HCT116 (cell line): ENCODE measurements around the gene PSTPIP1. TPM values are rescaled to one million over a fixed set of nuclear protein-coding genes. Genes with fewer than 3 reads are reported as not detected.

ENCODE experiments used
- ATAC-seq: fragments of 200-7000 bp; cut with Tn5 transposase; 2 replicates; pipeline ENCODE4 v1.9.1; 2020; ENCODE audit warnings: mild to moderate bottlenecking, moderate library complexity
- Bru-seq: library from RNA; stranded (reverse); fragments of 400-500 nt; gene quantifications from one replicate; lab custom pipeline; 2021; lab: Mats Ljungman, UMichigan
- BruChase-seq, 2 experiments: library from RNA; stranded (reverse); fragments of 400-500 nt; gene quantifications; one replicate each; lab custom pipeline; 2021; lab: Mats Ljungman, UMichigan
- BruUV-seq: library from RNA; stranded (reverse); fragments of 400-500 nt; replicated peaks from 2 replicates; lab custom pipeline; 2021; lab: Mats Ljungman, UMichigan
- CTCF ChIA-PET: fragments of 300-600 bp; sonication (Branson Sonifier 250); formaldehyde crosslinking; loops from one replicate; lab custom pipeline; 2021; ENCODE audit warnings: antibody characterized with exemption; lab: Charles Lee
- POLR2A ChIA-PET: fragments of 300-600, 350-600 bp; sonication (Branson Sonifier 250); formaldehyde crosslinking; loops from one replicate; lab custom pipeline; 2021; ENCODE audit warnings: antibody characterized with exemption; lab: Charles Lee
- RAD21 ChIA-PET, 2 experiments: fragments of 300-600 bp; sonication (Branson Sonifier 250); formaldehyde crosslinking; loops; one replicate each; lab custom pipeline; 2023; ENCODE audit warnings: low total read pairs in 2 of 2; ENCODE audit not compliant: uncharacterized antibody in 2 of 2, unreplicated experiment in 2 of 2, low non-redundant PET in 1 of 2; lab: Charles Lee
- DNase-seq: peaks from one replicate; pipeline ENCODE4 v3.0.0-alpha.2; 2010; ENCODE audit warnings: low read depth, low spot score
- H2AFZ ChIP-seq: fragments of 200-600 bp; shearing (Covaris generic), sonication (generic); 2 replicates; pipeline ENCODE4 v1.6.1; 2017; ENCODE audit warnings: low read depth, mixed run types, mixed read lengths, antibody characterized with exemption, low read length; ENCODE audit not compliant: poor library complexity, severe bottlenecking
- H3K27ac ChIP-seq: 2 replicates; pipeline ENCODE4 v1.5.1; 2012; ENCODE audit warnings: low read depth, low read length
- H3K27me3 ChIP-seq: fragments of 200-600 bp; sonication (generic); 2 replicates; pipeline ENCODE4 v1.6.1; 2016; ENCODE audit warnings: mixed run types, low read length, mixed read lengths; ENCODE audit not compliant: insufficient read depth
- H3K36me3 ChIP-seq, 2 experiments: fragments of 200-500 bp in 1 of 2; fragments of 200-600 bp in 1 of 2; sonication (Bioruptor generic) in 1 of 2; sonication (generic) in 1 of 2; 2 replicates each; pipeline versions ENCODE4 v1.5.1 to v1.6.1; 2014 to 2016; ENCODE audit warnings: low read length in 2 of 2, inconsistent platforms in 1 of 2, mixed read lengths in 1 of 2, mixed run types in 1 of 2; ENCODE audit not compliant: insufficient read depth in 2 of 2, control insufficient read depth in 1 of 2
- H3K4me1 ChIP-seq, 2 experiments: fragments of 200-600 bp in 1 of 2; sonication (generic) in 1 of 2; 2 replicates each; pipeline versions ENCODE4 v1.5.1 to v1.6.1; 2012 to 2017; ENCODE audit warnings: low read length in 2 of 2, inconsistent platforms in 1 of 2, mild to moderate bottlenecking in 1 of 2, mixed read lengths in 1 of 2, mixed run types in 1 of 2, moderate library complexity in 1 of 2; ENCODE audit not compliant: insufficient read depth in 2 of 2, control insufficient read depth in 1 of 2
- H3K4me2 ChIP-seq: fragments of 200-600 bp; sonication (generic); 2 replicates; pipeline ENCODE4 v1.6.1; 2017; ENCODE audit warnings: mixed run types, low read length, mixed read lengths
- H3K4me3 ChIP-seq, 2 experiments: fragments of 200-600 bp in 1 of 2; sonication (generic) in 1 of 2; replicated peaks in 1 of 2; 2 replicates each; pipeline ENCODE4 v1.5.1; 2011 to 2016; ENCODE audit warnings: low read length in 2 of 2, control low read depth in 1 of 2, low read depth in 1 of 2, mild to moderate bottlenecking in 1 of 2, mixed read lengths in 1 of 2, mixed run types in 1 of 2
- H3K79me2 ChIP-seq: fragments of 200-600 bp; sonication (generic); 2 replicates; pipeline ENCODE4 v1.6.1; 2017; ENCODE audit warnings: mild to moderate bottlenecking, mixed run types, low read length, moderate library complexity, mixed read lengths; ENCODE audit not compliant: insufficient read depth
- H3K9ac ChIP-seq: fragments of 200-600 bp; sonication (generic); 2 replicates; pipeline ENCODE4 v1.6.1; 2016; ENCODE audit warnings: low read length, mixed read lengths
- H3K9me2 ChIP-seq: fragments of 200-600 bp; sonication (generic), shearing (Covaris generic); 2 replicates; pipeline ENCODE4 v1.6.1; 2017; ENCODE audit warnings: mixed run types, mild to moderate bottlenecking, moderate library complexity; ENCODE audit not compliant: insufficient read depth
- H3K9me3 ChIP-seq, 2 experiments: fragments of 200-500 bp in 1 of 2; fragments of 200-600 bp in 1 of 2; sonication (Bioruptor generic) in 1 of 2; sonication (generic) in 1 of 2; 2 replicates each; pipeline ENCODE4 v1.6.1; 2014 to 2017; ENCODE audit warnings: low read length in 2 of 2, mixed read lengths in 2 of 2, inconsistent platforms in 1 of 2, low read depth in 1 of 2, mild to moderate bottlenecking in 1 of 2, mixed run types in 1 of 2, moderate library complexity in 1 of 2; ENCODE audit not compliant: control insufficient read depth in 1 of 2, insufficient read depth in 1 of 2
- H4K20me1 ChIP-seq: fragments of 200-600 bp; sonication (generic), shearing (Covaris generic); 2 replicates; pipeline ENCODE4 v1.6.1; 2017; ENCODE audit warnings: mixed run types, mild to moderate bottlenecking, moderate library complexity; ENCODE audit not compliant: insufficient read depth
- CEBPB ChIP-seq: IDR thresholded peaks from 2 replicates; pipeline ENCODE4 v1.6.1; 2012; ENCODE audit warnings: low read depth
- EGR1 ChIP-seq: IDR thresholded peaks from 2 replicates; pipeline ENCODE4 v1.6.1; 2012; ENCODE audit warnings: low read depth
- POLR2A ChIP-seq: IDR thresholded peaks from 2 replicates; pipeline ENCODE4 v1.7.0; 2011; ENCODE audit warnings: borderline replicate concordance; ENCODE audit not compliant: insufficient read depth, insufficient read length; ENCODE audit errors: extremely low read depth
- POLR2AphosphoS5 ChIP-seq: IDR thresholded peaks from 2 replicates; pipeline ENCODE4 v1.6.1; 2011; ENCODE audit warnings: mild to moderate bottlenecking, low read depth, low read length, moderate library complexity
- SIN3A ChIP-seq: IDR thresholded peaks from 2 replicates; pipeline ENCODE4 v1.6.1; 2012; ENCODE audit warnings: low read depth
- SP1 ChIP-seq: IDR thresholded peaks from 2 replicates; pipeline ENCODE4 v1.6.1; 2012; ENCODE audit warnings: low read depth
- YY1 ChIP-seq: IDR thresholded peaks from 2 replicates; pipeline ENCODE4 v1.6.1; 2011; ENCODE audit warnings: low read length, low read depth, moderate library complexity, mild to moderate bottlenecking; ENCODE audit not compliant: insufficient replicate concordance; ENCODE audit errors: extremely low read depth
- ZNF274 ChIP-seq: fragments of 200-500 bp; sonication (Bioruptor generic); IDR thresholded peaks from 2 replicates; pipeline ENCODE4 v1.6.1; 2014; ENCODE audit warnings: mild to moderate bottlenecking, low read depth, low read length, inconsistent platforms
- intact Hi-C: fragments of 100-400 bp; cut with micrococcal nuclease; formaldehyde crosslinking; loops from 2 replicates; pipeline ENCODE4 v1.10.0; 2022
- long read RNA-seq: library from polyadenylated mRNA; unstranded; transcript quantifications from one replicate; pipeline ENCODE4 v2.0.0, GENCODE V29; 2021; ENCODE audit not compliant: unreplicated experiment
- polyA plus RNA-seq: library from polyadenylated mRNA; unstranded; fragments of >200 nt; gene quantifications from 2 replicates; pipeline ENCODE4 v1.2.1, GENCODE V29; 2012; ENCODE audit warnings: missing spikeins
- total RNA-seq: library from RNA; stranded (reverse); gene quantifications from one replicate; pipeline ENCODE4 v1.2.1, GENCODE V29; 2021; ENCODE audit not compliant: unreplicated experiment
- TF ChIP-seq, protein P1 (sequence below): IDR thresholded peaks from 2 replicates; pipeline ENCODE4 v1.6.1; 2012
- TF ChIP-seq, protein P2 (sequence below): IDR thresholded peaks from 2 replicates; pipeline ENCODE4 v1.6.1; 2011; ENCODE audit warnings: mild to moderate bottlenecking, low read length, moderate library complexity; ENCODE audit not compliant: insufficient replicate concordance; ENCODE audit errors: extremely low read depth
- TF ChIP-seq, protein P3 (sequence below): IDR thresholded peaks from 2 replicates; pipeline ENCODE4 v1.6.1; 2012; ENCODE audit warnings: low read depth

Gene PSTPIP1
- total RNA-seq (0.79 TPM), Bru-seq, nascent RNA (not detected), BruChase-seq, experiment 1, labeled RNA remaining after a 6-hour chase (percentile 12 among the genes with signal in this experiment), BruChase-seq, experiment 2, labeled RNA remaining after a 2-hour chase (percentile 6 among the genes with signal in this experiment)
- polyA plus RNA-seq: 0.09 TPM in 1 of 2 replicates, not detected in the other
- long read RNA-seq: 0 reads

DNA sequence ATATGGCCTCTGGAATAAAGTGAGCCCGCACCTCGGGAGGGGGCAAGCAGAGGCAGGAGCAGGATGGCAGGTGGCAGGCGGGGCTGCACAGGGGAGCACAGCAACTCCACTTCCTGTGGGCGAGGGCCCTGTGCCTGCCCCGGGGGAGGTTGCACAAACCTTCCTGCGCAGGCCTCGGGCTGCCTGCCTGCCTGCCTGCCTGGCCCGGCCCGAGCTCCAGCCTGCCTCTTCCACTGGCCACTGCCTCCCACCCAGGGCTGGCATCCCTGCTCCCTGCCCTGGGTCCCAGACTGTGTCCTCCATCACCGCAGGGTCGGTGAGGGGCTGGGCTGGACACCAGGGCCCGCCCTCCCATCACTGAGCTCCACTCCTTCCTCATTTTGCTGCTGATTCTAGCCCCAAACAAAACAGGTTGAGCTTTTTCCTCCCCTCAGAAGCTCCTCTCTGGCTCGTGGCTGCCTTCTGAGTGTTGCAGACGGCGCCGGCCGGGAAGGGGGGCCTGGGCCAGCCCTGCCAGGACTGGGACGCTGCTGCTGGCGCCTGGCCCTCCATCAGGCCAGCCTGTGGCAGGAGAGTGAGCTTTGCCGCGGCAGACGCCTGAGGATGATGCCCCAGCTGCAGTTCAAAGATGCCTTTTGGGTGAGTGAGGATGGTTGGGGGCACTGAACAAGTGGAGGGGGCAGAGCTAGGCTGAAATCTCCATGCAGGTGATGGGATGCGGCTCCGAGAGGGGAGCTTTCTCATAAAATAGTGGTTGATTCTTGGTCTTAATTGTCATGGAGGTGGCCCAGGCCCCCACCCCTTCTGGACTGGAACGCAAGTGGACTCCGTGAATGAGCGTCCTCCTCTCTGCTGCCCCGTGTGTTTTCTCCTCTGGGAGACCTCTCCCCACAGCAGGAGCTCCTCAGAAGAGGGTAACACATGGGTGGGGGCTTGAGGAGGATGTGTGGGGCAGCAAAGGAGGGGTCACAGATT, at the start of gene PSTPIP1:
TSS of gene PSTPIP1 (plus strand) at position 156 of the 975 bp plus-strand sequence. CDS start at position 604, 448 bp downstream.
- DNase-seq (no peak), ATAC-seq (no peak)
- no peak within 1 kb of the TSS for H3K9ac ChIP-seq
- no peaks in the 10 kb centered on the region for H3K79me2 ChIP-seq
- no peaks in the 10 kb centered on the region for H3K4me1 ChIP-seq
- H3K9me2 ChIP-seq: no peaks in the 10 kb centered on the region
- H3K9me3 ChIP-seq: no peaks in the 10 kb centered on the region
- H4K20me1 ChIP-seq: no peaks in the 10 kb centered on the region
- no peak within 1 kb of the TSS for H3K4me2 ChIP-seq
- TF ChIP-seq YY1 (no peak), ZNF274 (no peak), CEBPB (no peak), POLR2A (no peak), SP1 (no peak), POLR2AphosphoS5 (no peak), SIN3A (no peak), EGR1 (no peak)
- TF ChIP-seq, protein P1, sequence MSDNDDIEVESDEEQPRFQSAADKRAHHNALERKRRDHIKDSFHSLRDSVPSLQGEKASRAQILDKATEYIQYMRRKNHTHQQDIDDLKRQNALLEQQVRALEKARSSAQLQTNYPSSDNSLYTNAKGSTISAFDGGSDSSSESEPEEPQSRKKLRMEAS: no peak
- TF ChIP-seq, protein P2, sequence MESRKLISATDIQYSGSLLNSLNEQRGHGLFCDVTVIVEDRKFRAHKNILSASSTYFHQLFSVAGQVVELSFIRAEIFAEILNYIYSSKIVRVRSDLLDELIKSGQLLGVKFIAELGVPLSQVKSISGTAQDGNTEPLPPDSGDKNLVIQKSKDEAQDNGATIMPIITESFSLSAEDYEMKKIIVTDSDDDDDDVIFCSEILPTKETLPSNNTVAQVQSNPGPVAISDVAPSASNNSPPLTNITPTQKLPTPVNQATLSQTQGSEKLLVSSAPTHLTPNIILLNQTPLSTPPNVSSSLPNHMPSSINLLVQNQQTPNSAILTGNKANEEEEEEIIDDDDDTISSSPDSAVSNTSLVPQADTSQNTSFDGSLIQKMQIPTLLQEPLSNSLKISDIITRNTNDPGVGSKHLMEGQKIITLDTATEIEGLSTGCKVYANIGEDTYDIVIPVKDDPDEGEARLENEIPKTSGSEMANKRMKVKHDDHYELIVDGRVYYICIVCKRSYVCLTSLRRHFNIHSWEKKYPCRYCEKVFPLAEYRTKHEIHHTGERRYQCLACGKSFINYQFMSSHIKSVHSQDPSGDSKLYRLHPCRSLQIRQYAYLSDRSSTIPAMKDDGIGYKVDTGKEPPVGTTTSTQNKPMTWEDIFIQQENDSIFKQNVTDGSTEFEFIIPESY: no peak
- TF ChIP-seq, protein P3, sequence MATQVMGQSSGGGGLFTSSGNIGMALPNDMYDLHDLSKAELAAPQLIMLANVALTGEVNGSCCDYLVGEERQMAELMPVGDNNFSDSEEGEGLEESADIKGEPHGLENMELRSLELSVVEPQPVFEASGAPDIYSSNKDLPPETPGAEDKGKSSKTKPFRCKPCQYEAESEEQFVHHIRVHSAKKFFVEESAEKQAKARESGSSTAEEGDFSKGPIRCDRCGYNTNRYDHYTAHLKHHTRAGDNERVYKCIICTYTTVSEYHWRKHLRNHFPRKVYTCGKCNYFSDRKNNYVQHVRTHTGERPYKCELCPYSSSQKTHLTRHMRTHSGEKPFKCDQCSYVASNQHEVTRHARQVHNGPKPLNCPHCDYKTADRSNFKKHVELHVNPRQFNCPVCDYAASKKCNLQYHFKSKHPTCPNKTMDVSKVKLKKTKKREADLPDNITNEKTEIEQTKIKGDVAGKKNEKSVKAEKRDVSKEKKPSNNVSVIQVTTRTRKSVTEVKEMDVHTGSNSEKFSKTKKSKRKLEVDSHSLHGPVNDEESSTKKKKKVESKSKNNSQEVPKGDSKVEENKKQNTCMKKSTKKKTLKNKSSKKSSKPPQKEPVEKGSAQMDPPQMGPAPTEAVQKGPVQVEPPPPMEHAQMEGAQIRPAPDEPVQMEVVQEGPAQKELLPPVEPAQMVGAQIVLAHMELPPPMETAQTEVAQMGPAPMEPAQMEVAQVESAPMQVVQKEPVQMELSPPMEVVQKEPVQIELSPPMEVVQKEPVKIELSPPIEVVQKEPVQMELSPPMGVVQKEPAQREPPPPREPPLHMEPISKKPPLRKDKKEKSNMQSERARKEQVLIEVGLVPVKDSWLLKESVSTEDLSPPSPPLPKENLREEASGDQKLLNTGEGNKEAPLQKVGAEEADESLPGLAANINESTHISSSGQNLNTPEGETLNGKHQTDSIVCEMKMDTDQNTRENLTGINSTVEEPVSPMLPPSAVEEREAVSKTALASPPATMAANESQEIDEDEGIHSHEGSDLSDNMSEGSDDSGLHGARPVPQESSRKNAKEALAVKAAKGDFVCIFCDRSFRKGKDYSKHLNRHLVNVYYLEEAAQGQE: no peak
- no peaks in the 10 kb centered on the region for H3K36me3 ChIP-seq
- H3K4me3 ChIP-seq: no peak within 1 kb of the TSS
- CTCF ChIA-PET: interaction anchor here (0.6 kb wide), 1 partner anchor 826 kb away, joined by 3 read pairs; no protein-coding TSS in a partner anchor
- POLR2A ChIA-PET: interaction anchor here (1.0 kb wide), 1 partner anchor 9 kb away, joined by 4 read pairs; no protein-coding TSS in a partner anchor
- BruUV-seq: no TSS peak
- no peaks in the 10 kb centered on the region for H3K27me3 ChIP-seq
- intact Hi-C loops: no loop called here
- H3K27ac ChIP-seq: no peak within 1 kb of the TSS
- no peak within 1 kb of the TSS for H2AFZ ChIP-seq
- RAD21 ChIA-PET: no interaction called here
